ENCODE data around the gene FEN1. TPM values are rescaled to one million over a fixed set of nuclear protein-coding genes. Genes with fewer than 3 reads are reported as not detected.

Gene FEN1
- total and polyA plus RNA-seq, 4 donors = 4.5 to 46.5 (median 9.5) TPM

DNA sequence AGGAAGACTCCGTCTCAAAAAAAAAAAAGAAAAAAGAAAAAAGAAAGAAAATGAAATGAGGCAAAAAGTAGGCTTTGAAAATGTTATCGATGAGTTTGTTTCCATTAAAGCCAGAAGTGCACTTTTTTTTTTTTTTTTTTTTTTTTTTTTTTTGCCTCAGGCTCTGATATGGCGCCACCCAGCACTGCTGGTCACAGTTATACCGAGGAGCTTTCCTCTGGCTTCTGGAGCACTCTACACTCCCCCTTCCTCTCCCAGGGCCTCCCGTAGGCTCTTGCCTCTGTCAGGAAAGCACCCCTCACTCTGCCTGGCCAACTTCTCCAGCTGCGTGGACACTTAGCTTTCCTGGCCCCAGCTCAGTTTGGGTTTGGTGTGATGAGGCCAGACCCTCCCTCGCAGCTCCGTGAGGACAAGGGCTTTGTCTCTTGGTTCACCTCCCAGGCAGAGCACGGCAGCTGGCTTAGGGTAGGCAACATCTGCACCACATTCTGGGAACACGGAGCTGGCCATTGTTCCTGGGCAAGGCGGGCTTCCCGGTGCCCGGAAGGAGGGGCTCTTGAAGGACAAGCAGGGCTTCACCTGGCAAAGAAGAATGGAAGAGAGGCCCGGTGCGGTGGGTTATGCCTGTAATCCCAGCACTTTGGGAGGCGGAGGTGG is 52.3 kb downstream of the FEN1 start:
- peaks cover 0 to 14% (median 1%) of the 10 kb centered on the region in 4 donors for H3K4me1 ChIP-seq (ENCODE audit: control insufficient read depth in 4 of 4, insufficient read depth in 4 of 4, low read length in 3 of 4)
- H3K27ac ChIP-seq (ENCODE audit: low read depth in 1 of 2, low read length in 2 of 2) = no peak overlapping the region
- DNase-seq (ENCODE audit: low spot score) = no peak
- no peak overlapping the region for H3K4me3 ChIP-seq (ENCODE audit: low read depth in 1 of 3, low read length in 3 of 3)
- no peak for TF ChIP-seq FOXA2 (IDR thresholded peaks at IDR 0.05)
- no peak for TF ChIP-seq HNF4A (conservative IDR thresholded peaks at IDR 0.05)
- TF ChIP-seq TAF1 (conservative IDR thresholded peaks at IDR 0.05) = no peak
- TF ChIP-seq, protein P1, sequence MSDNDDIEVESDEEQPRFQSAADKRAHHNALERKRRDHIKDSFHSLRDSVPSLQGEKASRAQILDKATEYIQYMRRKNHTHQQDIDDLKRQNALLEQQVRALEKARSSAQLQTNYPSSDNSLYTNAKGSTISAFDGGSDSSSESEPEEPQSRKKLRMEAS (IDR thresholded peaks at IDR 0.05) = no peak
- no peak for TF ChIP-seq RXRA (IDR thresholded peaks at IDR 0.05)
- TF ChIP-seq GABPA (IDR thresholded peaks at IDR 0.05 in 1 of 2, conservative IDR thresholded peaks at IDR 0.05 in 1 of 2) = no peak
- no peaks in the 10 kb centered on the region for H3K9me3 ChIP-seq (ENCODE audit: control insufficient read depth in 4 of 4, low read length in 3 of 4)
- H3K36me3 ChIP-seq (ENCODE audit: control insufficient read depth in 4 of 4, insufficient read depth in 3 of 4, low read depth in 1 of 4, low read length in 3 of 4) = peaks cover 7 to 43% (median 25%) of the 10 kb centered on the region in 4 donors
- no peak overlapping the region for H3K9ac ChIP-seq (ENCODE audit: low read depth in 1 of 2, low read length in 2 of 2)
- H3K27me3 ChIP-seq (ENCODE audit: control insufficient read depth in 4 of 4, insufficient read depth in 4 of 4, low read length in 3 of 4) = no peaks in the 10 kb centered on the region
- WGBS = 90% methylated on average over 16 of the region's 16 CpGs

DNA sequence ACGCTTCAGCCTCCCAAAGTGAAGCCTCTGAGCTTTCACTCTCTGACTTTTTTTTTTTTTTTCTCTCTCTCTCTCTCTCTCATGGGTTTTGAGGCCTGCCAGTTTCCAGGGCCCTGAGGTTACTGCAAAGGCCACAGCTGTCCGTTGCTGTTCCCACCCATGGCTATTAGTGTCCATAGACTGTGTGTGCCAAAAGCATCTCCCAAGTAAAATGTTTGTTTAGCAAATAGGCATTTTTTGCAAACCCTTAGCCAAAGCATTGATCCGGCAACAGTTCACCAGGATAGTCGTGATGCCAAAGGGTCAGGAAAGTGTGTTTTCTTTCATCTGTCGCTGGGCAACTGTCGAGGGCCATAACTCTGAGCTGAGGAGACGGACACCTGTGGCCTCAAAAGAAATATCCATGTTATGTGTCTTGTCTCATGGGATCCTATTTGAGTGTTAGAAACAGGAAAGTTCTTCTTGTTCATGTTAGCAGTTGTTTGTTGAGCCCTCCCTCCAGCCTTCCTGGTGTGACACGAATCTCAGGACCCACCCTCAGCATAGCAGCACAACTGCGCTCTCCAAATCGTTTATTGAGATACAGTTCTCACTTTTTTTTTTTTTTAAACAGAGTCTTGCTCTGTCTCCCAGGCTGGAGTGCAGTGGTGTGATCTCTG is 53.8 kb downstream of the FEN1 start:
- no peak overlapping the region for H3K9ac ChIP-seq (ENCODE audit: low read depth in 1 of 2, low read length in 2 of 2)
- H3K4me1 ChIP-seq (ENCODE audit: control insufficient read depth in 4 of 4, insufficient read depth in 4 of 4, low read length in 3 of 4) = peaks cover 0 to 14% (median 1%) of the 10 kb centered on the region in 4 donors
- no peak for DNase-seq (ENCODE audit: low spot score)
- WGBS = 53% methylated on average over 10 of the region's 10 CpGs
- H3K4me3 ChIP-seq (ENCODE audit: low read depth in 1 of 3, low read length in 3 of 3) = no peak overlapping the region
- no peak overlapping the region for H3K27ac ChIP-seq (ENCODE audit: low read depth in 1 of 2, low read length in 2 of 2)
- H3K9me3 ChIP-seq (ENCODE audit: control insufficient read depth in 4 of 4, low read length in 3 of 4) = no peaks in the 10 kb centered on the region
- peaks cover 7 to 34% (median 19%) of the 10 kb centered on the region in 4 donors for H3K36me3 ChIP-seq (ENCODE audit: control insufficient read depth in 4 of 4, insufficient read depth in 3 of 4, low read depth in 1 of 4, low read length in 3 of 4)
- no peaks in the 10 kb centered on the region for H3K27me3 ChIP-seq (ENCODE audit: control insufficient read depth in 4 of 4, insufficient read depth in 4 of 4, low read length in 3 of 4)
- TF ChIP-seq, protein P2, sequence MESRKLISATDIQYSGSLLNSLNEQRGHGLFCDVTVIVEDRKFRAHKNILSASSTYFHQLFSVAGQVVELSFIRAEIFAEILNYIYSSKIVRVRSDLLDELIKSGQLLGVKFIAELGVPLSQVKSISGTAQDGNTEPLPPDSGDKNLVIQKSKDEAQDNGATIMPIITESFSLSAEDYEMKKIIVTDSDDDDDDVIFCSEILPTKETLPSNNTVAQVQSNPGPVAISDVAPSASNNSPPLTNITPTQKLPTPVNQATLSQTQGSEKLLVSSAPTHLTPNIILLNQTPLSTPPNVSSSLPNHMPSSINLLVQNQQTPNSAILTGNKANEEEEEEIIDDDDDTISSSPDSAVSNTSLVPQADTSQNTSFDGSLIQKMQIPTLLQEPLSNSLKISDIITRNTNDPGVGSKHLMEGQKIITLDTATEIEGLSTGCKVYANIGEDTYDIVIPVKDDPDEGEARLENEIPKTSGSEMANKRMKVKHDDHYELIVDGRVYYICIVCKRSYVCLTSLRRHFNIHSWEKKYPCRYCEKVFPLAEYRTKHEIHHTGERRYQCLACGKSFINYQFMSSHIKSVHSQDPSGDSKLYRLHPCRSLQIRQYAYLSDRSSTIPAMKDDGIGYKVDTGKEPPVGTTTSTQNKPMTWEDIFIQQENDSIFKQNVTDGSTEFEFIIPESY (IDR thresholded peaks at IDR 0.05) = no peak
- TF ChIP-seq HNF4A (conservative IDR thresholded peaks at IDR 0.05) (peak; percentile 41 to 48), SP1 (IDR thresholded peaks at IDR 0.05) (peak; percentile 35), RXRA (IDR thresholded peaks at IDR 0.05) (peak; percentile 59 to 67), RAD21 (IDR thresholded peaks at IDR 0.05) (peak in 1 of 2 donors; percentile 32)

Other genes with a start within 250 kb of the FEN1 start
- 100 to 1,000 TPM in 1 of 2 donors, 1 to 10 TPM in 1; 2.1 to 114 TPM for gene SYT7, start 211.8 kb upstream of the FEN1 start, total RNA-seq
- 10 to 100 TPM; 15.2 to 46.4 TPM for gene SYT7, start 211.8 kb upstream of the FEN1 start, polyA plus RNA-seq
- under 1 TPM; 0.67 to 0.84 TPM for gene DAGLA, start 112.5 kb upstream of the FEN1 start, total RNA-seq
- gene DAGLA, start 112.5 kb upstream of the FEN1 start, polyA plus RNA-seq = under 1 TPM; 0.13 to 0.53 TPM
- 1 to 10 TPM; 3.5 to 6.5 TPM for gene MYRF, start 40.3 kb upstream of the FEN1 start, total RNA-seq
- 1 to 10 TPM; 4.4 to 4.5 TPM for gene MYRF, start 40.3 kb upstream of the FEN1 start, polyA plus RNA-seq
- gene TMEM258, start 312 bp upstream of the FEN1 start, total RNA-seq = 10 to 100 TPM; 31.0 to 77.8 TPM
- 100 to 1,000 TPM; 120 to 136 TPM for gene TMEM258, start 312 bp upstream of the FEN1 start, polyA plus RNA-seq
- 100 to 1,000 TPM in 1 of 2 donors, 10 to 100 TPM in 1; 72.7 to 137 TPM for gene FADS1, start 24.1 kb downstream of the FEN1 start, total RNA-seq
- gene FADS1, start 24.1 kb downstream of the FEN1 start, polyA plus RNA-seq = 10 to 100 TPM; 16.8 to 44.8 TPM
- gene FADS2, start 35.4 kb downstream of the FEN1 start, total RNA-seq = 100 to 1,000 TPM in 1 of 2 donors, 10 to 100 TPM in 1; 65.4 to 281 TPM
- 100 to 1,000 TPM in 1 of 2 donors, 1 to 10 TPM in 1; 2.8 to 104 TPM for gene FADS2, start 35.4 kb downstream of the FEN1 start, polyA plus RNA-seq
- 10 to 100 TPM in 1 of 2 donors, 1 to 10 TPM in 1; 8.3 to 13.6 TPM for gene FADS3, start 98.6 kb downstream of the FEN1 start, total RNA-seq
- 10 to 100 TPM in 1 of 2 donors, 1 to 10 TPM in 1; 8.9 to 11.7 TPM for gene FADS3, start 98.6 kb downstream of the FEN1 start, polyA plus RNA-seq
- gene RAB3IL1, start 124.7 kb downstream of the FEN1 start, total RNA-seq = 10 to 100 TPM in 1 of 2 donors, 1 to 10 TPM in 1; 5.0 to 41.6 TPM
- gene RAB3IL1, start 124.7 kb downstream of the FEN1 start, polyA plus RNA-seq = 1 to 10 TPM; 2.1 to 5.8 TPM
- gene BEST1, start 157.4 kb downstream of the FEN1 start, total RNA-seq = 1 to 10 TPM; 1.3 to 1.6 TPM
- gene BEST1, start 157.4 kb downstream of the FEN1 start, polyA plus RNA-seq = under 1 TPM; 0.22 to 0.85 TPM
- gene FTH1, start 174.7 kb downstream of the FEN1 start, total RNA-seq = 100 to 1,000 TPM; 592 to 949 TPM
- gene FTH1, start 174.7 kb downstream of the FEN1 start, polyA plus RNA-seq = 1,000 to 10,000 TPM; 3,401 to 4,630 TPM

Measured in liver (tissue), 9 donors.